Suprapubic skin (tissue), 3 donors: ENCODE results near the gene TOP1.

Experiments used
- EP300 ChIP-seq: sonication (generic); formaldehyde crosslinking; IDR thresholded peaks from one replicate; pipeline ENCODE4 v1.6.1; 2017; ENCODE audit warnings: antibody characterized with exemption
- POLR2A ChIP-seq, 2 donors: fragments of 450-650 bp; IDR thresholded peaks; one replicate each; pipeline ENCODE4 v1.6.1; 2017; ENCODE audit warnings: antibody characterized with exemption in 2 of 2, mild to moderate bottlenecking in 2 of 2, moderate library complexity in 2 of 2
- TF ChIP-seq, protein P1 (sequence below), 2 donors: fragments of 200-600 bp in 1 of 2; fragments of 450-650 bp in 1 of 2; sonication (generic) in 1 of 2; IDR thresholded peaks; one replicate each; pipeline ENCODE4 v1.5.1; 2016 to 2019; ENCODE audit warnings: antibody characterized with exemption in 2 of 2, mild to moderate bottlenecking in 1 of 2, moderate library complexity in 1 of 2

DNA sequence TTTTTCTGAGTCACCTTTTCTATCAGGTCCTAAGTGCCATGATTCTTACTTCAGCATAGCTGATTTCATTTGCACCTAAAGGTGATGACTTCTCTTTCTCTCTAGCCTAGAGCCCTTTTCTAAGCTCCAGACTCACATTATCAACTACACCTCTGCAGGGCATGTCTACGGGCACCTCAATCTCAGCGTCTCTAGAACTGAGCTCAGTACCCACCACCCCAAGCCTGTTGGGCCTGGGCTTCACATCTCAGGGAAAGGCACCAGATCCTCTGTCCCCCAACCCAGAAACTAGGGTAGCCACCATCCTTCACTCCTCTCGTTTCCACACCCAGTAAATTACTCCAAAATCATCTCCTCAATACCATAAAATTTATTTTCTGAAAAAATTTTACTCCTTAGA is 98.1 kb downstream of the TOP1 start:
- TF ChIP-seq, protein P1, sequence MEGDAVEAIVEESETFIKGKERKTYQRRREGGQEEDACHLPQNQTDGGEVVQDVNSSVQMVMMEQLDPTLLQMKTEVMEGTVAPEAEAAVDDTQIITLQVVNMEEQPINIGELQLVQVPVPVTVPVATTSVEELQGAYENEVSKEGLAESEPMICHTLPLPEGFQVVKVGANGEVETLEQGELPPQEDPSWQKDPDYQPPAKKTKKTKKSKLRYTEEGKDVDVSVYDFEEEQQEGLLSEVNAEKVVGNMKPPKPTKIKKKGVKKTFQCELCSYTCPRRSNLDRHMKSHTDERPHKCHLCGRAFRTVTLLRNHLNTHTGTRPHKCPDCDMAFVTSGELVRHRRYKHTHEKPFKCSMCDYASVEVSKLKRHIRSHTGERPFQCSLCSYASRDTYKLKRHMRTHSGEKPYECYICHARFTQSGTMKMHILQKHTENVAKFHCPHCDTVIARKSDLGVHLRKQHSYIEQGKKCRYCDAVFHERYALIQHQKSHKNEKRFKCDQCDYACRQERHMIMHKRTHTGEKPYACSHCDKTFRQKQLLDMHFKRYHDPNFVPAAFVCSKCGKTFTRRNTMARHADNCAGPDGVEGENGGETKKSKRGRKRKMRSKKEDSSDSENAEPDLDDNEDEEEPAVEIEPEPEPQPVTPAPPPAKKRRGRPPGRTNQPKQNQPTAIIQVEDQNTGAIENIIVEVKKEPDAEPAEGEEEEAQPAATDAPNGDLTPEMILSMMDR (IDR thresholded peaks at IDR 0.05) = no peak
- no peak for TF ChIP-seq EP300
- TF ChIP-seq POLR2A (IDR thresholded peaks at IDR 0.05) = no peak
